ENCODE measurements around the gene BTBD6. TPM values are rescaled to one million over a fixed set of nuclear protein-coding genes. Genes with fewer than 3 reads are reported as not detected.

Gene BTBD6
- total and polyA plus RNA-seq, 2 donors (not counting 1 experiment from before 2014, with no cell fraction given) = 31.9 to 49.9 TPM

DNA sequence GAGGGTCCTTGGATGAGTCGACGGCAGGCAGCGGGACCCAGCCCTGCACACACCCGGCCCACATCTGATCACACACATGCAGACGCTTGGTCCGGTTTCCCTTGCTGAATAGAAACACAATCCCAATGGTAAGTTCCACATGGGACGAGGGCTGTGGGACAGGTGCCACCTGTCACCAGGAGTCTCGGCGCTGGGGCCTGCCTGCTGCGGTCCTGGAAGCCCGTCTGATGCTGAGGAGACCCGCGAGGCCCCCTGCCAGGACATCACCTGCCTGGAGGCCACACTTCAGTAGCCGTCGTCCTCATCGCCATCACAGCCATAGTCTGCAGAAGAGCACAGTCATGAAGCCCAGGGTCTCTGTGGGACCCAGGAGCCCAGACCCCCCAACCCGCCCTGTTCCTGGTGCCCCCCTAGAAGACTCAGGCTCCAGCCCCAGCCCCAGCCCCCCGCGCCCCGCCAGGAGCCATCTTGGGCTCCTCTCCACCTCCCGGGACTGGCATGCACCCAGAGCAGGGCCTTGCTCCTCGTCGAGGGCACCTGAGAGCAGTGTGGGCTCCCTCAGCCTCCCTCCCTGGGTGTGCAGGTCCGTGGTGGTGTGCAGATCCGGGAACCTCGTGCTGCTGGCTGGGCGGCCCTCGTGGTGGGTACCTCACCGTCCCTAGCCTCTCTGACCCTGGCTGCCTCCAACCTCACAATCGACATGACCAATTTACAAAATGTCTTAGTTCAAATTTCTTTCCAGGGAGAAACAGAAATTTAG is 37.9 kb upstream of the BTBD6 start:
- peaks cover 3% of the 10 kb centered on the region for H3K36me3 ChIP-seq (ENCODE audit: control insufficient read depth, insufficient read depth, low read length)
- no peak overlapping the region for H3K4me3 ChIP-seq (replicated peaks in 1 of 4; ENCODE audit: control extremely low read depth in 1 of 4, insufficient read depth in 1 of 4, low read depth in 3 of 4, low read length in 4 of 4)
- H3K9me3 ChIP-seq (ENCODE audit: control insufficient read depth, insufficient read depth, low read depth, low read length) = no peaks in the 10 kb centered on the region
- H3K4me2 ChIP-seq (ENCODE audit: extremely low read depth, insufficient read depth, low read length) = no peak overlapping the region
- TF ChIP-seq EZH2 (IDR thresholded peaks at IDR 0.05; ENCODE audit: low read length, missing control alignments) = no peak
- TF ChIP-seq, protein P1, sequence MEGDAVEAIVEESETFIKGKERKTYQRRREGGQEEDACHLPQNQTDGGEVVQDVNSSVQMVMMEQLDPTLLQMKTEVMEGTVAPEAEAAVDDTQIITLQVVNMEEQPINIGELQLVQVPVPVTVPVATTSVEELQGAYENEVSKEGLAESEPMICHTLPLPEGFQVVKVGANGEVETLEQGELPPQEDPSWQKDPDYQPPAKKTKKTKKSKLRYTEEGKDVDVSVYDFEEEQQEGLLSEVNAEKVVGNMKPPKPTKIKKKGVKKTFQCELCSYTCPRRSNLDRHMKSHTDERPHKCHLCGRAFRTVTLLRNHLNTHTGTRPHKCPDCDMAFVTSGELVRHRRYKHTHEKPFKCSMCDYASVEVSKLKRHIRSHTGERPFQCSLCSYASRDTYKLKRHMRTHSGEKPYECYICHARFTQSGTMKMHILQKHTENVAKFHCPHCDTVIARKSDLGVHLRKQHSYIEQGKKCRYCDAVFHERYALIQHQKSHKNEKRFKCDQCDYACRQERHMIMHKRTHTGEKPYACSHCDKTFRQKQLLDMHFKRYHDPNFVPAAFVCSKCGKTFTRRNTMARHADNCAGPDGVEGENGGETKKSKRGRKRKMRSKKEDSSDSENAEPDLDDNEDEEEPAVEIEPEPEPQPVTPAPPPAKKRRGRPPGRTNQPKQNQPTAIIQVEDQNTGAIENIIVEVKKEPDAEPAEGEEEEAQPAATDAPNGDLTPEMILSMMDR (conservative IDR thresholded peaks at IDR 0.05 in 1 of 2, IDR thresholded peaks at IDR 0.05 in 1 of 2; ENCODE audit: low read depth in 1 of 2, low read length in 2 of 2) = no peak
- H4K20me1 ChIP-seq (ENCODE audit: control insufficient read depth, extremely low read depth, insufficient read depth, low read length) = no peaks in the 10 kb centered on the region
- DNase-seq (ENCODE audit: low read depth in 2 of 2) = no peak
- H3K4me1 ChIP-seq (ENCODE audit: control insufficient read depth, extremely low read depth, insufficient read depth, low read length) = no peaks in the 10 kb centered on the region
- no peak overlapping the region for H3K27ac ChIP-seq (ENCODE audit: insufficient read depth, low read length)
- H3K27me3 ChIP-seq (ENCODE audit: control insufficient read depth, insufficient read depth, low read length) = no peaks in the 10 kb centered on the region
- H2AFZ ChIP-seq (ENCODE audit: low read length) = no peak overlapping the region
- no peaks in the 10 kb centered on the region for H3K79me2 ChIP-seq (ENCODE audit: control insufficient read depth, insufficient read depth, low read length)
- H3K9ac ChIP-seq (ENCODE audit: insufficient read depth, low read length) = no peak overlapping the region

GRCh38 chr14:105211086-105211757 is 37.1 kb upstream of the BTBD6 start:
- Histone ChIP-seq H3K9me3 (ENCODE audit: control insufficient read depth, insufficient read depth, low read depth, low read length) (no peaks in the 10 kb centered on the region), H3K79me2 (ENCODE audit: control insufficient read depth, insufficient read depth, low read length) (no peaks in the 10 kb centered on the region), H3K27me3 (ENCODE audit: control insufficient read depth, insufficient read depth, low read length) (no peaks in the 10 kb centered on the region), H3K4me3 (replicated peaks in 1 of 4; ENCODE audit: control extremely low read depth in 1 of 4, insufficient read depth in 1 of 4, low read depth in 3 of 4, low read length in 4 of 4) (no peak overlapping the region), H4K20me1 (ENCODE audit: control insufficient read depth, extremely low read depth, insufficient read depth, low read length) (no peaks in the 10 kb centered on the region), H3K4me1 (ENCODE audit: control insufficient read depth, extremely low read depth, insufficient read depth, low read length) (no peaks in the 10 kb centered on the region), H3K4me2 (ENCODE audit: extremely low read depth, insufficient read depth, low read length) (no peak overlapping the region), H2AFZ (ENCODE audit: low read length) (no peak overlapping the region), H3K36me3 (ENCODE audit: control insufficient read depth, insufficient read depth, low read length) (peaks cover 3% of the 10 kb centered on the region), H3K27ac (ENCODE audit: insufficient read depth, low read length) (no peak overlapping the region), H3K9ac (ENCODE audit: insufficient read depth, low read length) (no peak overlapping the region)
- no peak for TF ChIP-seq EZH2 (IDR thresholded peaks at IDR 0.05; ENCODE audit: low read length, missing control alignments)
- TF ChIP-seq, protein P1 (conservative IDR thresholded peaks at IDR 0.05 in 1 of 2, IDR thresholded peaks at IDR 0.05 in 1 of 2; ENCODE audit: low read depth in 1 of 2, low read length in 2 of 2) = no peak
- no peak for DNase-seq (ENCODE audit: low read depth in 2 of 2)

DNA sequence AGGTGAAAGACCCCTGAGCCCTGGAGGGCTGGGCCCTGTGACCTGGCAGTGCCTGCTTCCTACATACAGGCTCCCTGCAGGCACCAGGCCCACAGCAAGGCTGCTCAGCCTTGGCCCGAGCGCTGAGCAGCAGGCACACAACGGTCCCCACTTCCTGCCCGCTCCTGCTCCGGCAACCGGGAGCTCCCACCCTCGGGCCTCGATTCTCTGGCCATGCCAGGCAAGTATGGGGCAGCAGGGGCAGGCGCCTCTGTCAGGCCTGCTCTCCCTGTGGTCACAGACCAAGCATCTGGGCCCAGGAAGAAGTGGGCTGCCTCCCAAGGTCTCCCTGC is 36.6 kb upstream of the BTBD6 start:
- Histone ChIP-seq H3K9ac (ENCODE audit: insufficient read depth, low read length) (no peak overlapping the region), H3K4me2 (ENCODE audit: extremely low read depth, insufficient read depth, low read length) (no peak overlapping the region), H4K20me1 (ENCODE audit: control insufficient read depth, extremely low read depth, insufficient read depth, low read length) (no peaks in the 10 kb centered on the region), H3K36me3 (ENCODE audit: control insufficient read depth, insufficient read depth, low read length) (peaks cover 3% of the 10 kb centered on the region), H2AFZ (ENCODE audit: low read length) (no peak overlapping the region), H3K4me3 (replicated peaks in 1 of 4; ENCODE audit: control extremely low read depth in 1 of 4, insufficient read depth in 1 of 4, low read depth in 3 of 4, low read length in 4 of 4) (no peak overlapping the region), H3K27ac (ENCODE audit: insufficient read depth, low read length) (no peak overlapping the region), H3K79me2 (ENCODE audit: control insufficient read depth, insufficient read depth, low read length) (no peaks in the 10 kb centered on the region), H3K9me3 (ENCODE audit: control insufficient read depth, insufficient read depth, low read depth, low read length) (no peaks in the 10 kb centered on the region), H3K4me1 (ENCODE audit: control insufficient read depth, extremely low read depth, insufficient read depth, low read length) (no peaks in the 10 kb centered on the region), H3K27me3 (ENCODE audit: control insufficient read depth, insufficient read depth, low read length) (no peaks in the 10 kb centered on the region)
- no peak for TF ChIP-seq EZH2 (IDR thresholded peaks at IDR 0.05; ENCODE audit: low read length, missing control alignments)
- DNase-seq (ENCODE audit: low read depth in 2 of 2) = no peak
